HepG2 (cell line): ENCODE data around the gene EIF4ENIF1. TPM values are rescaled to one million over a fixed set of nuclear protein-coding genes. Genes with fewer than 3 reads are reported as not detected.
"Not testable (repeated sequence)": the region's sequence is repeated elsewhere in the genome, so short reads cannot be mapped to it uniquely, and the experiment has no call there.

Experiments used
- ATAC-seq: fragments of 200-7000 bp; cut with Tn5 transposase; 3 replicates; pipeline ENCODE4 v1.9.1; 2020; ENCODE audit warnings: mild to moderate bottlenecking, moderate library complexity
- BruUV-seq: library from RNA; stranded (reverse); fragments of 400-500 nt; replicated peaks from 2 replicates; lab custom pipeline; 2021; lab: Mats Ljungman, UMichigan
- CTCF ChIA-PET: fragments of 300-600 bp; formaldehyde crosslinking; extraction: SDS; loops from one replicate; lab custom pipeline; 2021; ENCODE audit warnings: low total read pairs, inconsistent platforms, low intra/inter-chr PET ratio; lab: Yijun Ruan, JAX
- POLR2A ChIA-PET: fragments of 350-600 bp; sonication (Branson Sonifier 250); formaldehyde crosslinking; loops from one replicate; lab custom pipeline; 2020; ENCODE audit warnings: antibody characterized with exemption, inconsistent platforms; lab: Yijun Ruan, JAX
- DNase-seq: peaks from one replicate; pipeline ENCODE4 v3.0.0-alpha.2; 2015; ENCODE audit warnings: low spot score
- FAIRE-seq: peaks from 3 replicates; lab custom pipeline; 2011; peaks lifted over from hg19 to GRCh38; lab: Jason Lieb, UNC
- H2AFZ ChIP-seq: one replicate; pipeline ENCODE4 v1.6.1; 2011; ENCODE audit warnings: low read length, inconsistent platforms
- H3K27ac ChIP-seq: fragments of 300-600 bp; 3 replicates; pipeline ENCODE4 v1.8.0; 2011; ENCODE audit warnings: mixed run types, mild to moderate bottlenecking, mixed read lengths, low read length, inconsistent platforms; ENCODE audit not compliant: insufficient read depth; ENCODE audit errors: extremely low read length
- H3K27me3 ChIP-seq, 2 experiments: fragments of 200-600 bp in 1 of 2; 2 replicates in 1 of 2; 3 replicates in 1 of 2; pipeline versions ENCODE4 v1.6.0 to v1.8.0; 2011; ENCODE audit warnings: low read length in 2 of 2, mild to moderate bottlenecking in 2 of 2, moderate library complexity in 2 of 2, inconsistent platforms in 1 of 2; ENCODE audit not compliant: insufficient read depth in 2 of 2, control insufficient read depth in 1 of 2
- H3K36me3 ChIP-seq, 2 experiments: fragments of 200-600 bp in 1 of 2; replicated peaks in 1 of 2; 2 replicates in 1 of 2; 3 replicates in 1 of 2; pipeline versions ENCODE4 v1.5.1 to v1.8.0; 2011; ENCODE audit warnings: low read length in 2 of 2, inconsistent platforms in 1 of 2; ENCODE audit not compliant: insufficient read depth in 2 of 2, control insufficient read depth in 1 of 2
- H3K4me1 ChIP-seq: 2 replicates; pipeline ENCODE4 v1.5.1; 2012; ENCODE audit warnings: low read length, inconsistent platforms; ENCODE audit not compliant: insufficient read depth
- H3K4me2 ChIP-seq: 2 replicates; pipeline ENCODE4 v1.6.0; 2011; ENCODE audit warnings: low read depth, low read length, inconsistent platforms
- H3K4me3 ChIP-seq, 3 experiments: fragments of 200-600 bp in 1 of 3; sonication (generic), shearing (Covaris generic) in 1 of 3; replicated peaks in 1 of 3; 2 replicates each; pipeline ENCODE4 v1.5.1; 2011 to 2016; ENCODE audit warnings: low read length in 3 of 3, inconsistent platforms in 2 of 3, low read depth in 2 of 3, mild to moderate bottlenecking in 2 of 3, control low read depth in 1 of 3, mixed read lengths in 1 of 3; ENCODE audit not compliant: insufficient read depth in 1 of 3
- H3K79me2 ChIP-seq: one replicate; pipeline ENCODE4 v1.6.1; 2011; ENCODE audit warnings: low read length, inconsistent platforms; ENCODE audit not compliant: insufficient read depth
- H3K9ac ChIP-seq: 2 replicates; pipeline ENCODE4 v1.6.0; 2011; ENCODE audit warnings: mild to moderate bottlenecking, low read depth, low read length, inconsistent platforms; ENCODE audit not compliant: insufficient read depth
- H3K9me3 ChIP-seq: 2 replicates; pipeline ENCODE4 v1.5.1; 2012; ENCODE audit warnings: mild to moderate bottlenecking, low read length
- H4K20me1 ChIP-seq: 2 replicates; pipeline ENCODE4 v1.6.0; 2011; ENCODE audit warnings: inconsistent platforms, mild to moderate bottlenecking, low read length, moderate library complexity; ENCODE audit not compliant: insufficient read depth
- ARNT2 ChIP-seq: sonication (generic); formaldehyde crosslinking; IDR thresholded peaks from 2 replicates; pipeline ENCODE4 v1.8.0; 2022; ENCODE audit warnings: mild to moderate bottlenecking, low read depth, missing genetic modification reagents, moderate library complexity
- HNF1A ChIP-seq, 2 experiments: sonication (generic) in 1 of 2; formaldehyde crosslinking in 1 of 2; IDR thresholded peaks; 2 replicates each; pipeline versions ENCODE4 v1.4.0 to v1.6.1; 2016 to 2020; ENCODE audit warnings: borderline replicate concordance in 1 of 2, low read depth in 1 of 2, mild to moderate bottlenecking in 1 of 2, missing genetic modification reagents in 1 of 2
- SRY ChIP-seq: sonication (generic); formaldehyde crosslinking; IDR thresholded peaks from 2 replicates; pipeline ENCODE4 v1.8.0; 2022; ENCODE audit warnings: mild to moderate bottlenecking, missing genetic modification reagents
- STAT5B ChIP-seq: sonication (generic); formaldehyde crosslinking; IDR thresholded peaks from 2 replicates; pipeline ENCODE4 v1.4.0; 2020; ENCODE audit warnings: missing genetic modification reagents
- TEAD3 ChIP-seq: optimal IDR thresholded peaks from 2 replicates; pipeline ENCODE3; 2016; ENCODE audit warnings: borderline replicate concordance
- ZFP62 ChIP-seq: sonication (generic); formaldehyde crosslinking; IDR thresholded peaks from 2 replicates; pipeline ENCODE4 v1.4.0; 2020; ENCODE audit warnings: missing genetic modification reagents
- ZNF121 ChIP-seq: sonication (generic); formaldehyde crosslinking; IDR thresholded peaks from 2 replicates; pipeline ENCODE4 v1.5.0; 2020; ENCODE audit warnings: mild to moderate bottlenecking, missing genetic modification reagents
- ZNF33A ChIP-seq: sonication (generic); formaldehyde crosslinking; IDR thresholded peaks from 2 replicates; pipeline ENCODE4 v1.5.1; 2020; ENCODE audit warnings: missing genetic modification reagents, mild to moderate bottlenecking, moderate library complexity, borderline replicate concordance
- ZSCAN31 ChIP-seq: sonication (generic); formaldehyde crosslinking; IDR thresholded peaks from 2 replicates; pipeline ENCODE4 v1.5.0; 2020; ENCODE audit warnings: low read depth, mild to moderate bottlenecking, missing genetic modification reagents
- WGBS: methylation state at CpG from one replicate; pipeline ENCODE4 v1.1.6; 2017; ENCODE audit warnings: low lambda C conversion rate; 5-methylcytosine and 5-hydroxymethylcytosine counted together
- in situ Hi-C: cut with HindIII; loops from 2 replicates; pipeline ENCODE4 v1.10.0; 2017; ENCODE audit warnings: low pct_unique_long_range_greater_than_20kb; ENCODE audit not compliant: extremely low pct_ligation_motif_present
- intact Hi-C: fragments of 100-400 bp; cut with micrococcal nuclease; formaldehyde crosslinking; loops from one replicate; pipeline ENCODE4 v1.10.0; 2022; ENCODE audit not compliant: unreplicated experiment
- polyA plus RNA-seq, 8 experiments: library from polyadenylated mRNA; depleted of rRNA in 3 of 8; stranded (reverse) in 7 of 8; unstranded in 1 of 8; fragments of >200 nt; fragmentation: Illumina TruSeq in 4 of 8; extraction: Trizol in 4 of 8; gene quantifications; 2 replicates each; pipeline versions ENCODE4 v1.2.1 to v1.2.3, GENCODE V29; 2011 to 2016; ENCODE audit warnings: low read depth in 4 of 8, missing spikeins in 1 of 8, mixed read lengths in 1 of 8; ENCODE audit not compliant: insufficient read depth in 1 of 8
- total RNA-seq, 5 experiments: library from RNA; depleted of rRNA; stranded (reverse); fragments of >200 nt; fragmentation: Illumina TruSeq; extraction: Trizol; gene quantifications; 2 replicates each; pipeline ENCODE4 v1.2.3, GENCODE V29; 2016; ENCODE audit warnings: low read depth in 1 of 5

Gene EIF4ENIF1
- total and polyA plus RNA-seq, 2 of the 13 experiments (the other 11 are each of a cell fraction or from before 2014, with no cell fraction given), result 11.9 to 12.3 TPM

GRCh38 chr22:31402350-31402749 is 87.3 kb downstream of the EIF4ENIF1 start:
- 0 out of 2 replicates have a peak, but pooled peaks have one; percentile 49 for TF ChIP-seq ZNF121 (CRISPR knock-in tag)
- CTCF ChIA-PET, FAIRE-seq, intact Hi-C loops, H3K27ac ChIP-seq, H3K27me3 ChIP-seq, H3K4me2 ChIP-seq, H3K9ac ChIP-seq, H3K9me3 ChIP-seq, POLR2A ChIA-PET, DNase-seq, H3K4me3 ChIP-seq, H2AFZ ChIP-seq, BruUV-seq, ATAC-seq, H4K20me1 ChIP-seq, in situ Hi-C loops: not testable (repeated sequence)
- H3K36me3 ChIP-seq, result peaks cover 8 to 40% of the 10 kb centered on the region in 2 experiments
- WGBS, result 95% methylated on average over 2 of the region's 2 CpGs
- peaks cover 23% of the 10 kb centered on the region for H3K4me1 ChIP-seq
- peaks cover 45% of the 10 kb centered on the region for H3K79me2 ChIP-seq

- no peaks in the 10 kb centered on the region; a peak in 1 of 5 replicates for H3K27me3 ChIP-seq
- H3K4me2 ChIP-seq, result peak overlapping the region; percentile 72
- 1% methylated on average over 11 of the region's 11 CpGs for WGBS
- peak overlapping the region; percentile 97 for H3K9ac ChIP-seq
- no peaks in the 10 kb centered on the region for H3K9me3 ChIP-seq
- TSS peak; percentile 82 for BruUV-seq
- H3K4me3 ChIP-seq, result peak overlapping the region; percentile 84 to 100 (median 95)
- ATAC-seq (peak; percentile 15), FAIRE-seq (peak; percentile 49), DNase-seq (no peak)
- H2AFZ ChIP-seq, result no peak overlapping the region
- H3K27ac ChIP-seq, result peak overlapping the region; percentile 80
- peaks cover 4 to 23% of the 10 kb centered on the region in 2 experiments for H3K36me3 ChIP-seq
- H4K20me1 ChIP-seq, result no peaks in the 10 kb centered on the region; the same call in 1 of the 2 replicates
- in situ Hi-C loops (no loop called here), intact Hi-C loops (no loop called here)
- peaks cover 39% of the 10 kb centered on the region for H3K4me1 ChIP-seq
- POLR2A ChIA-PET, result interaction anchor here (0.9 to 6.0 kb wide), 4 partner anchors 9 to 89 kb away, joined by 3 to 98 read pairs (median 6); partner anchors contain the start of genes EIF4ENIF1 and PATZ1
- H3K79me2 ChIP-seq, result peaks cover 35% of the 10 kb centered on the region
- CTCF ChIA-PET, result no interaction called here
- TF ChIP-seq ZFP62 (no peak), HNF1A (IDR thresholded peaks at IDR 0.05; ENCODE audit: low read depth) (no peak), HNF1A (CRISPR knock-in tag; IDR thresholded peaks at IDR 0.05; ENCODE audit: borderline replicate concordance) (no peak), TEAD3 (CRISPR knock-in tag) (no peak), ZNF33A (CRISPR knock-in tag) (0 out of 2 replicates have a peak, but pooled peaks have one; percentile 80), ARNT2 (CRISPR knock-in tag) (no peak), ZSCAN31 (CRISPR knock-in tag) (0 out of 2 replicates have a peak, but pooled peaks have one; percentile 8), STAT5B (CRISPR knock-in tag) (no peak), SRY (CRISPR knock-in tag) (0 out of 2 replicates have a peak, but pooled peaks have one; percentile 7)
Measured at GRCh38 chr22:31400023-31400397, 89.6 kb downstream of the EIF4ENIF1 start.
